DOHH2 (cell line): Measurements from ENCODE around the gene IGSF6.

ENCODE experiments used
- CTCF ChIP-seq: fragments of 200-600 bp; sonication (generic); IDR thresholded peaks from one replicate; pipeline ENCODE4 v1.5.1; 2014; ENCODE audit warnings: antibody characterized with exemption, mild to moderate bottlenecking, low read depth, low read length; ENCODE audit not compliant: poor library complexity, severe bottlenecking
- EZH2phosphoT487 ChIP-seq: fragments of 200-600 bp; sonication (generic); IDR thresholded peaks from 2 replicates; pipeline ENCODE4 v1.6.1; 2017; ENCODE audit warnings: borderline replicate concordance, mild to moderate bottlenecking, antibody characterized with exemption, low read length, moderate library complexity, mixed read lengths

- no peak for TF ChIP-seq CTCF
- TF ChIP-seq EZH2phosphoT487 = no peak
Measured at GRCh38 chr16:21698169-21699032, 46.0 kb upstream of the IGSF6 start.
